Stimulated activated CD4-positive, alpha-beta T cell treated with anti-CD3 and anti-CD28 coated beads, Interleukin-15, amount 100 ng/mL, for 1 hour (primary cell): ENCODE data around the gene MED12L.
"Not testable (repeated sequence)": the region's sequence is repeated elsewhere in the genome, so short reads cannot be mapped to it uniquely, and the experiment has no call there.

Experiments used
- DNase-seq, 2 donors: peaks; one replicate each; pipeline ENCODE4 v3.0.0-alpha.2; 2020; ENCODE audit warnings: low read depth in 1 of 2, low spot score in 1 of 2

Gene MED12L

DNA sequence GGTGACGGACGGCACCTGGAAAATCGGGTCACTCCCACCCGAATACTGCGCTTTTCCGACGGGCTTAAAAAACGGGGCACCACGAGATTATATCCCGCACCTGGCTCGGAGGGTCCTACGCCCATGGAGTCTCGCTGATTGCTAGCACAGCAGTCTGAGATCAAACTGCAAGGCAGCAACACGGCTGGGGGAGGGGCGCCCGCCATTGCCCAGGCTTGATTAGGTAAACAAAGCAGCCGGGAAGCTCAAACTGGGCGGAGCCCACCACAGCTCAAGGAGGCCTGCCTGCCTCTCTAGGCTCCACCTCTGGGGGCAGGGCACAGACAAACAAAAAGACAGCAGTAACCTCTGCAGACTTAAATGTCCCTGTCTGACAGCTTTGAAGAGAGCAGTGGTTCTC lies 156.5 kb downstream of the MED12L start:
- DNase-seq, result not testable (repeated sequence)

DNA sequence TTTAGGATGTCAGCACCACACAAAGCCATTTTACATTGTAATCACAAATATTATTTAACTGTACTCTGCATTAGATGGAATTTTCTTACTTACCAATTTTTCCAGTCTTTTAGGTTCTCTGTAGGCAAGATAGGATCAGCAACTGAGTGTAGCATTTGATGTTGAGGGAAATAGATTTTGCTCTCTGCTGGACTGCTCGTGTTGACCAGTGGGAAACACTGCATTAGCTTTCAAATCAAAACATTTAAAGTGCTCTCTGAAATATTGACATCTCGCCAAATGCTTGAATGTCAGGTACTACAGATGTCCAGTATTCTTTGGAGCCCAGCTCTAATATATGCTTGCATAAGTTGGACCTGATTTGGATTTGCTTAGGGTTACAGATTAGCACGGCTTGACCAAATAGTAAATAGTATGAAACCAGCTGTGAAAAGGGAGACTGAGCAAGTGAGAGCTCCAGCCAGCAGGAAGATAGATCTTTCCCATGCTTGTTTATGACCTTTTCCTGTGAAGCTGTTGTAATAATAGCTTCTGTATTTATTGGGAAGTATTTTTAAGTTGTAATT lies 163.4 kb downstream of the MED12L start:
- DNase-seq, result no peak

DNA sequence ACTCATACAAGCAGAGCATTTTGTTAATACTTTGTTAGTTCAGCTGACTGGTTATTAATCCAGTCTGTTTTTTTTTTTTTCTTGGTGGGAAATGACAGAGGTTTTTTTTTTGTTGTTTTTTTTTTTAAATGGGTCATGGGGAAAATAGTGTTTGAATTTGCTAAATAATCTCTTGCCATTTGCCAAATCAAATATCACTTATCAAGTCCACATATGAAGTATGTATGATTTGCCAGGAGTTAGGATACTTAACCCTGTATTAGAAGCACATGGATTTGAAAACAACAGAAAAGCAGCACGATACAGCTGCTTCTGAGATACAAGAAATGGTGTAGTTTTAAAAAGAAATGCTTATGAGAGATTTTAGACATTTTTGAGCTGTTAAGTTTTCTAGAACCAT lies 171.3 kb downstream of the MED12L start:
- DNase-seq, result no peak

DNA sequence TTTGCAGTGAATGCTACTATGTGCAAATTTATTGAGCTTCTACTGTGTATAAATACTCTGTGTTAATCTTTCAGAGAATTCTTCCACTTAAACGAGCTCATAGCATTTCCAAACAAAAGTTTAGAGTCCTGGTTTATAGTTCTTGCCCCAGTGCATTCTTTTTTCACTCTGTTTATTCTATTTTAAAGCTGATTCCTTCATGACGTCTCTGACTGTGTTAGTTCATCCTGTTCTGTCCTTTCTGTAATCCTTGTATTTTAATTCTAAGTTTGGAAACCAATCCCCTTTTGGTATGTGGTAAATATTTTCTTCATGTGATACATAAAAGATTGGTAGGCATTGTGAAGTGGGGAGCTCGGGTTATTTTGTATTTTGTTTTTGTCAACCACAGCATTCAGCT lies 174.2 kb downstream of the MED12L start:
- DNase-seq, result no peak

DNA sequence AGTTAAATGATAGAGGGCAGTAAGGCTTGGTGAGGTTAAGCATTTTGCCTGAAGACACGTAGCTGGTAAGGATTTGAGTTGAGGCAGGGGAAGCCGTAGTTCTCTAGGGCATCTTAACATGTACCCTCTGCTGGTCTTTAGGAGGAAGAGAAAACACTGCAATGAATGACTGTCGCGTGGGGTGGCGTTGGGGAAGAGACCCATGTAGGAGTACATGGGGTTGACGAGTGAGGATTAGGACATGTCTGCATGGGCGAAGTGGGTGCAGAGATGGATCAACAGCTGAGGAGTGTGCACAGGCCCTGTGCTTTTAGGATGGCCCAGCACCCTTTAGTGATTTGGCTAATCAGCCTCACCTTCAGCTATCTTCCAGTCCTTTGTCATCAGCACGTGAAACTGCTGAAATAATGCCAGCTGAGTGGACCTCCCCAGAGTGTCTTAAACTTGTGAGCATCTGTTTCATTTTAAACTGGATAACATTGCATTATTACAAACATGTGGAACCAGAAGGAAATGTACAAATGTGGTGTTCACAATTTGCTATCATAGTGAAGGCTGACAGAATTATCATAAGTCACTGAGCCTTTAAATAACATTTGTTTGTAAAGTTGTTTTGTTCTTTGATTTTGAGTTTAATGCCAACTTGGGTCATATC lies 177.5 kb downstream of the MED12L start:
- DNase-seq, result no peak

DNA sequence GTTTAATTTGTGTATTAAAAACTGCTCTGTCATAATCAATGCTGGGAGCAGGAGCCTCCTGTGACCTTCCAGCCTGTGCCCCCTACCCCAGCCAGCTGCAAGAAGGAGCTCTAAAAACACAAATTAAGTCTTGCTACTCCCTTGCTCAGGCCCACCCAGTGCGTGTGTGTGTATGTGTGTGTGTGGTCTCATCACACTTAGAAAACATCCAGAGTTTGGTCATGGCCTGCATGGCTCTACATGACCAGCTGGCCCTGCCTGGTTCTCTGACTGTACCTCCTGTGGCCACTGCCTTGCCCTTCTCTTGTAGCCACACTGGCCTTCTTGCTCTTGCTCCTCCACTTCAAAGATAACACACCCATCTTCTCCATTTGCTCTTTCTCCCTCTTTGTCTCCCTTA lies 179.1 kb downstream of the MED12L start:
- DNase-seq, result no peak

DNA sequence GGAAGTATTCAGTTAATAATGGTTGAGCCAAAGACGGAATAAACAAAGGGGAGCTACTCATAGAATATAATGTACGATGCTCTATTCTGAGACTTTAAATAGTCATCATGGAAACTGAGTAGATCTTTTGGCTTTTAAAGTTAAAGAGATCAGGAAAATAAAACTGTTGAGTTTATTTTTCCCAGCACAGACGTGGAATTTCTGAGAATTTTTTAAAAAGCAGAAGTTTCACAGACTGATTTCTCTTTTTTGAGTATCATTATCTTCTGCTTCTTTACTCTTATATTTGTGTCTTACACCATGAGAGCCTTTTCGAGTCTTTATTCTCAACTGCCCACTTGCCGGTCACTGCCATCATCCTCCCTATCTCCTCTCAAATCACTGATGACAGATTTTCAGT lies 179.7 kb downstream of the MED12L start:
- no peak for DNase-seq

DNA sequence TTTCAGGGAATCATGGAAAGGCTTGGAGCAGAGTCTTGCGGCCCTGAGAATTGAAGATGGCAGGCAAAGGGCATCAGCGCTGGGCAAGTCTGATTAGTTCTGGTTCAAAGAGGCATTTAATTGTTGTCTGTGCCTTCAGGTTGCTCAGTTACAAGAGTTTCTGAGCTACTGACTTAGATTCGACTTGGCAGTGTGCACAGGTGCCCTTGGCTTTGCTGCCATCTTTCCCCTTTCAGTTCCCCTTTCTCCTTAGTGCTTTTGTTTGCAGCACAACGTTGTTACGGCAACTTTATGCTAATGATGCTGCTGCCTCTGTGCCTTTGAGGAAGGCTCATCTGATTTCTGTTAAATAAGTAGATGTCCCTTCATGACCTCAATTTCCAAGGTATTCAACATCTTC lies 180.4 kb downstream of the MED12L start:
- DNase-seq, result no peak

DNA sequence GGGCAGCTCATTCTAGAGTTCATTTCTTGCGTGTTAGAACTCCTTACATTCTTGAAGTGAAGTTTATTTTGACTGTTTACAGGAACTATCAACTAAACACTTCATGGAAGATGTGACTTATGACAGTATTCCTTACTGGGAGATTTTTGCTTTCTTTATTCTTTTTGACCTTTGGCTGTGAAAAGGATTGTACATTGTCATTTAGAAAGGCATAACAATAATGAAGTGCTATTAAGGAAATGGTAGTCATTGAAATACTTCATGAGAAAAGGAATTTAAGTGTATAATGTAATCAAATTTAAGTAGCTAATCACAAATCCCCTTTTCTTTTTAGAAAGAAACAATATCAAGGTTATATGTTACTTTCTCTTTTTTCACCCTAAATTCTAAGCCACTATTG lies 181.6 kb downstream of the MED12L start:
- DNase-seq, result no peak

DNA sequence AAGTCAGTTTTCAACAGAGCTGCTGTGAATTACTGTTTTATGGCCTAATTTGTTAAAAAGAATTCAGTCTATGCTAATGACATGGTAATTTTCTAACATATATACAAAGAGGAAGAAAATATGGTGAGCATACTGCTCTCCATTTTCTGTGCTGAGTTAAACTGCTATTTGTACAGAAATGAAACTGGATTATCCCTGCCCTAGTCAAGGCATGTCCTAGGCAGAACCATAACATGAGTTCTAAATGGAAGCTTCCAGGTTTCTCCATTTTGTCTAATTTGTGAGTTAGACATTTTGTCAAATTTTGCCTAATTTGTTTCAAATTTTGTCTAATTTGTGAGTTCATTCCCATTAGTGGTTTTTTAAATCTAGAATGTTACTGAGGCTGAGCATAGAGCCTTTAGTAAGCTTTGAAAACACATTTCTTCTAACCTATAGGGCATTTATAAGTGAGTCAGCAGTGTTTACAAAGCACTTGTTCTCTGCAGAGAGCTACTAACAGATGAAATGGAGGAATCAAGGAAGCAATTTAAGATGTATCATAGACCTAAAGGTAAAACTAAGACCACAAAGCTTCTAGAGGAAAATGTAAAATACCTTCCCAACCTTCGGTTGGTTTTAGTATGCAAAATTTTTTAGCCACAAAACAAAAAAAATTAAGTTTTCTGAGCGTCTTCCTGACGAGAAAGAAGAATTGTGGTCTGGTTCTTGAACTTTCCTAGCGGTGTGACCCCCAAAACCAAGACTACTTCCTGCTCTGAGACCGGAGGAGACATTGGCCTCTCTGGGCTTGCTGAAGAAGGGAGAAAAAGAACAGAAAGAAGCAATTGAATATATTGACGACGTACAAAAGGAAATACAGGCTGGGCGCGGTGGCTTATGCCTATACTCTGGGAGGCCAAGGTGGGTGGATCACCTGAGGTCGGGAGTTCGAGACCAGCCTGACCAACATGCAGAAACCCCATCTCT lies 183.1 kb downstream of the MED12L start:
- no peak for DNase-seq

DNA sequence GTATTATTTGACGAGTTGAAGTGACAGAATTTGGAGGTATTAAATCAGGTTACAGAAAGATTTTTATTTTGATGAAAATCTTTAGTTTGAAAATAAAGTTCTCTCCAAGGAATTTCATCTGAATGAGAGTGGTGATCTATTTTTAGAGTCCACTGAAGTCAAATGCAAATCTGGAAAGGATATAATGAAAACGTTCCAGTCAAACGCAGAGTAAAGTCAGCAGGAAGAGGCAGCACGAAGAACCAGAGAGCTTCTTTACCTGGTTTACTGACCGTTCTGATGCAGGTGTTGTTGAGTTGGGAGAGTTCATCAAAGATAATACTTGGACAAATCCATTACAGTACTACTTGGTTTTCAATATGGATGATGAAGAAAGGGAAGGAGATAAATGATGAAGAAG lies 184.2 kb downstream of the MED12L start:
- DNase-seq, result no peak

DNA sequence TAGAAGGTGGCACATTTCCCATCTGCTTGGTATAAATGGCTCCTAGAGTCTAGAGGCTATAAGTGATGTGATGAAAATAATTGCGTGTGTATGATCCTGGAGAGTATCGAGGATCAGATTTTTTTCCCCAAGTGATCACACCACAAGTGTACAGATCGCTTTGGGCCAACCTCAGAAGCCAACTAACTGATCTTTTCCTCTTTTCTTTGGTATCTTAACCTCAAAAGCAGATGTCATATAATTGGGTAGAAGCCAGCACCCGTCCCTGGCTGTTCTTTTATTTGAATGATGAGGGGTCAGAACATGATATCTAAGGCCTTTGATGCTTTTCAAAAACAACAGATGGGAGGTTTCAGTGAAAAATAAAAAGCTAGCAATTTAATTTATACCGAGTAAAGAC lies 189.6 kb downstream of the MED12L start:
- DNase-seq, result no peak

DNA sequence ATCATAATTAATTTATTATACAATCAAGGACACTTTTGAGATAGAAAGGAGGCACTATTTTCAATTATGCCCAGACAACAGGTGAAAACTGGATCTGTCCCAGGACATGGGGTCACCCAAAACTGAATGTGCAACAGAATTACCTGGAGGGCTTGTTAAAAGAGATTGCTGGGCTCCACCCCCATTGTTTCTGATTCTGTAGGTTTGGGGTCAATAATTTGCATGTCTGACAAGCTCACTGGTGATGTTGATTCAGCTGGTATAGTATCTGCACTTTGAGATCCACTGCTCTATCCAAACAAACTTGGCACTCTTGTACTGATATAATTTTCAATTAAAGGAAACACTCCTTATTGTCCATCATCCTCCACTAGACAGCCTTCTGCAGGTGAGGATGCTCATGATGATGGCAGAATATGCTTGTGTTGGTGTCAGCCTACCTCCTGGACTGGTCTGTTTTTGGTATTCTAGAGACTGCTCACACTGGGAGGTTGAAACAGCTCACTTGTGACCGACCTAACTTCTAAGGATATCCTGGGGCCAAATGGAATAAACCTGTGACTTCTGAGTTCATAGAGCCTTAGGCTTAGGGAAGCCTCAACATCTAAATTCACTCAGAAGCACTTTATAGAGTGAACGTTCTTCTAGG lies 190.7 kb downstream of the MED12L start:
- DNase-seq, result no peak

DNA sequence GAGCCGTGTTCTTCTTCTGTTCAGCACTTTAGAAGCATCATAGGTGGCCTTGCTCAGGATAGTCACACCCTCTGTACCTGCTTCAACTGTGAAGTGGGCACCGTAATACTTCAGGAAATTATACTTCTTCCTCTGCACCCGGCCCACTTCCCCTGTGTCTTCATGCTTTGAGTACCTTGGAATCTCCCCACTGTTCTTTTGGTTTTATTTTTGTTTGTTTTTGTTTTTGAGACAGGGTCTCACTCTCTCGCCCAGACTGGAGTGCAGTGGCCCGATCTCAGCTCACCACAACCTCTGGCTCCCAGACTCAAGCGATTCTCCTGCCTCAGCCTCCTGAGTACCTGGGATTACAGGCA lies 191.2 kb downstream of the MED12L start:
- no peak for DNase-seq

DNA sequence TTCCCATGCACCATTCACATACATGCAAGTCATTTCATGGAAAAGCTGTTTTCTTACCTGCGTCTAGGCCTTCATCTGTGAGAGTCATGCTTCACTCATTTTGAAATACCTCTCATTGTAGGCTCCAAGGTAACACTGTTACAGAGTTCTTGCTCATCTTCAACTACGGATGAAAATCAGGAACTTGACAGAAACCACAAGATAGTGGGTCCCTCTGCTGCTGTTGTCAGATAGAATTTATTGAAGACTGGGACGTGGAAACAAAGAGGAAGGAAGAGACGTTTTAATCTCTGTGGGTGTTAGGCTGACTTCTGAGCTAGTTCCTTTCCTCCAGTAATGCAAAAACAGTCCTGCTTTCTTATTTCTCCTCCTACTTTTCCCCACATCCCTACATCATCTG lies 192.8 kb downstream of the MED12L start, which contains the start of gene P2RY14:
P2RY14 (minus strand) TSS at position 313 of the 400 bp plus-strand sequence. CDS start 64,226 bp downstream, outside the sequence.
- DNase-seq, result no peak

DNA sequence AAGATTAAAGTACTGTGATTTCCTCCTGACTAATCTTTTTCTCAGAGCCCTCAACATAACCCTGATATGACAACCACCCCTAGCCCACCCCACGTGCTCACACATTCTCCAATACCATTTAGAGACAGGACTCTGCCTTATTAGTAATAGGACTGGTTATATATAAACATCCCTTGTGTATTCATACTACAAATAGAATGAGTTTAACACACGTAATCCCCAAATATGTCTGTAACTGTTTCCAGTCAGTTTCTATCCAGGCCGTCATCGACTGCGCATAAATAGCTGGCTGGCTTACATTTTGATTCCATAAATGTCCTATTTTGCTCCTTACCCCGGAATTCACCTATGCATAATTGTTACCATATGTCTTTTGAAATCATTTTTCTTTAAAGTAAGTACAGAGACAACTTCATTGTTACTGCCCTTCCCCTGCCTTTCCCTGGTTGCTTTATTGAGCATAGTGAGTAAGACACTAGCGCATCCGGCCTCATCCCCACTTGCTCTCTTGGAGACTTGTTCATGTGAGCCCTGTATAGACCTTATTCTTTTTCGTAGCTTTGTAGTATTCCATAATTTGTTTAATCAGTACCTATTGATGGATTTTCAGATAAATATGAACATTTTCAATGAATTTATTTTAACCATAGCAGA lies 196.3 kb downstream of the MED12L start:
- DNase-seq, result no peak

DNA sequence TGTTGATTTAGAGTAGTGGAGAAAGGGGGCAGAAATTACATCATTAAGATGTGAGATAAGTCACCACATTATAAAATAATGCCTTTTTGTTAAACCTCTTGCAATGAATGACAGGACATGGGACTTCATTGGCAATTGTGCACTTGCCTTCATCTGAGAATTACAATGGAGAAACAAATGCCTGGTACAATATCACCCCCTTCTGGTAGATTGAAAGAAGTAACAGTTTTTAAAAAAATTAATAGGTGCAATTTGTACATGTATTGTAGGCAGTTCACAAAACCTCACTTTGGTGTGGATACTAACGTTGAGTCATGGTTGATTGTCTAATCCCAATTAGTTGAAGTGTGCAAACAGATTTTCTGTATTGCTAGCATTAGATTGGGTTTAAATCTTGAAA lies 197.5 kb downstream of the MED12L start:
- no peak for DNase-seq

DNA sequence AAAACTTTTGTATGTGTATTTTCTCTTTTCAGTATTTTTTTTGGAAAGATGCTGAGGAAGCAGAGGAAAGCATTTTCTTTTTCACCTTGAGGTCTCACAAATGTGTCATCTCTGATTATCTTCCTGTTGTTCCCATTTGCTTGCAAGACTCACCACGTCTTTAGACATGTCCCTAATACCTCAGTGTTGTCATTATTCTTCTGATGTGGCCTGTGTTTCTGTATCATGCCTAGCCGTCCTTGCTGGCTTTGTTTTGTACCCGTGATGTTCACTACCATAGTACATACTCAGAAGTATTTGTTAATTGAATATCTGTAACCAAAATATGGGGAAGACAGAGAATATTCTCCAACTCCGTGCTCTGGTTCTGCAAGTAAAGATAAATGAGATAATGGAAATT lies 197.9 kb downstream of the MED12L start:
- no peak for DNase-seq

DNA sequence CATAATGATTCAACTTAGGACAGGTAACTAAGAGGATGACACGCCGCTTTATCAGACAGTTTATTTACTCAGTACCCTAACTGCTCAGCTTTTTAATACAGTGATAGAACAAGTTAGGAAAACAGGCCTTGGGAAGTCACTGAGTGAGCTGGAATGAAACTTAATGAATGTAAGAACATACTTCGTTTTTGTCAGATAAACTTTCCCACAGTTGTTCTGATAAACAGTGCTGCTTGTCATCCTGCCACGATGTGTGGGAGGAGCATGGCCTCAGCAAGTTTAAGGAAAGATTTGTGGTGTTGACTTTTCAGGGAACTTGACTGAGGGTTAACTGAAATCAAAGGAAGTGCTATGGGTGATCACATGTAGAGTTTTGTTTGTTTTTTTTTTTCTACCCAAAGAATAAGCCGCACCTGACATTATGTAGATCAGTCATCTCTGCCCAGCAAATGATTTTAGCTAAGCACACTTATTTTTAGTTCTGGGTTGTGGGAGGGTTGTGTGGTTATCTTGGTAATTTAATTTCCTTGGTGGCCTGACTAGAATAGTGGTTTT lies 198.5 kb downstream of the MED12L start:
- DNase-seq, result no peak

DNA sequence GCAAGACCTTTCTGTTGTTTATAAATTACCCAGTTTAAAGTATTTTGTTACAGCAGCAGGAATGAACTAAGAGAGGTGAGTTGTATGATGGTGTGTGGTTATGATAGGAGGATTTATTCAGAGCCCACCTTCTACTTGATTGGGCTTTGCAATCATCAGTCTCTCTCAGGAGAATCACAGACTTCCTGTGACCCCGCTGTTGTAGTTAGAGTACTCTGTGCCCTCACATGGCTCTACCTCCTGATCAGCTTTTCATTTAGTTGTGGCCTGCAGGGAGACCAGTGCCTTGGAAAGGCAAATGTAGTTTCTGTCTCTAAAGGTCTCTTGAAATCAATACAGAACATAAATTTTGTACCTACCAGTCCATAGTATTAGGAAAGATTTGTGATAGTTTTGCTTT lies 200.5 kb downstream of the MED12L start:
- no peak for DNase-seq

DNA sequence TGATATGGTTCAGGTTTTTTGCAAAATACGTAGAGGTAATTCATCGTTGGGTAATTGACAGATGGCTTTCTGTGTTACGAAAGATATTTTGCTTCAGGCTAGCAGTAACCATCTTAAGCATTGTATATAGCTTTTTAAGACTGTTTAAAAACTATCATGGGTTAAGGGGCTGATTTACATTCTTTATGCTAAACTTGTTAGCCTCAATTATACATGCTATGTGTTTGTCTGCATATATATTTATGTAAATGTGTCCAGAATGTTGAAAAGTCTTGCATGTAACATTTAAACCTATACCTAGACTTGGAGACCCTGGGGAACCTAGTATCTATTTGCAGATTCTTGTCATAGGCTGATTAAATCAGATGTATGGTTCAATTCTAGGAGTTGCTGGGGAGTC lies 204.0 kb downstream of the MED12L start:
- no peak for DNase-seq
